ENCODE results near the gene PRKG1. TPM values are rescaled to one million over a fixed set of nuclear protein-coding genes. Genes with fewer than 3 reads are reported as not detected.

Gene PRKG1
- total and polyA plus RNA-seq, 2 of the 8 experiments (the other 6 are each of a cell fraction or from before 2014, with no cell fraction given): 4.2 to 15.2 TPM

DNA sequence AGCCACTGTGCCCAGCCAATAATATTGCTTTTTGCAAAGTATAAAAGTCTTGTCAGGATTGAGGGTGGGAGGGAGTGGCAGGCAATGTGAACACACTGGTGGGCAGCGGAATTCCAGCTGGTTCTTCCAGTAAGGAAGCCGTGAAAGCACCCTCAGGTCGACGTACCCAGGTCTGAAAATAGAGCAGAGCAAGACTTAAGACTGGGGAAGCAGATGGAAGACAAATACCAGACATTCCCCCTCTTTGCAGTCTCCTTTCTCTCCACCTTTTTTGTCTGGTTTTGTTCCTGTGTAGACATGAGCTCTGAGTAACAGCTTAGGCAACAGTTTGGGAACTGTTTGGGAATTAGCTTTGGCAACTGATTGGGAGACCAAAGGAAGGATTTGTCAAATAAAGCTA, 642.7 kb downstream of the PRKG1 start:
- 100% methylated on average over 4 of the region's 4 CpGs; no CpG with 5 or more reads in 1 of the 2 experiments for WGBS, 2 experiments (ENCODE audit: extremely low coverage in 1 of 2, insufficient coverage in 1 of 2, insufficient read length in 1 of 2, insufficient replicate concordance in 2 of 2, low coverage in 1 of 2, low lambda C conversion rate in 2 of 2, missing lambda C conversion rate in 1 of 2)
- Histone ChIP-seq H2BK5ac (ENCODE audit: low read depth, low read length) (no peak overlapping the region), H2BK12ac (ENCODE audit: low read depth, low read length) (no peak overlapping the region), H3K9me3 (ENCODE audit: insufficient read depth in 2 of 2, low read depth in 1 of 2, low read length in 1 of 2) (no peaks in the 10 kb centered on the region), H3K56ac (replicated peaks; ENCODE audit: insufficient read length, low read depth, low read length) (no peak overlapping the region), H4K5ac (ENCODE audit: insufficient read length, low read depth, low read length) (no peak overlapping the region), H3K9ac (replicated peaks in 1 of 4; ENCODE audit: extremely low read depth in 1 of 4, low read depth in 3 of 4, low read length in 3 of 4) (no peak overlapping the region), H3K79me2 (ENCODE audit: control insufficient read depth in 1 of 2, insufficient read depth in 2 of 2, low read length in 2 of 2) (no peaks in the 10 kb centered on the region), H3K14ac (ENCODE audit: insufficient read length) (no peak overlapping the region), H2BK15ac (ENCODE audit: low read length) (no peak overlapping the region), H4K20me1 (replicated peaks in 1 of 2; ENCODE audit: control insufficient read depth in 1 of 2, insufficient read depth in 2 of 2, low read length in 2 of 2) (no peaks in the 10 kb centered on the region), H3K79me1 (ENCODE audit: low read depth, low read length) (no peaks in the 10 kb centered on the region), H2BK20ac (ENCODE audit: low read length) (no peak overlapping the region), H3K4ac (replicated peaks; ENCODE audit: insufficient read length, low read depth, low read length) (no peak overlapping the region), H2AFZ (ENCODE audit: low read length) (no peak overlapping the region), H2AK5ac (ENCODE audit: low read depth, low read length) (no peak overlapping the region), H4K8ac (ENCODE audit: extremely low read depth, insufficient read depth, low read length) (no peak overlapping the region), H2BK120ac (replicated peaks; ENCODE audit: low read depth, low read length) (no peak overlapping the region), H4K91ac (replicated peaks; ENCODE audit: insufficient read length, low read length) (no peak overlapping the region), H3K23me2 (ENCODE audit: low read depth, low read length) (no peaks in the 10 kb centered on the region), H3K27me3 (replicated peaks in 1 of 4; ENCODE audit: control insufficient read depth in 3 of 4, extremely low read depth in 1 of 4, insufficient read depth in 3 of 4, low read length in 3 of 4) (no peaks in the 10 kb centered on the region), H3K4me2 (ENCODE audit: insufficient read depth in 1 of 2, low read depth in 2 of 2, low read length in 2 of 2) (no peak overlapping the region), H3K4me3 (ENCODE audit: extremely low read depth in 1 of 4, insufficient read depth in 2 of 4, low read depth in 3 of 4, low read length in 4 of 4) (no peak overlapping the region), H3K18ac (ENCODE audit: extremely low read depth, low read length) (no peak overlapping the region), H3K4me1 (replicated peaks in 1 of 4; ENCODE audit: control insufficient read depth in 3 of 4, insufficient read depth in 4 of 4, low read length in 3 of 4) (0 out of 7 replicates have a peak, but pooled peaks cover 0 to 2% (median 0%) of the 10 kb centered on the region in 4 experiments), H3K23ac (ENCODE audit: insufficient read length) (no peak overlapping the region), H3K27ac (ENCODE audit: low read depth, low read length) (no peak overlapping the region), H3K36me3 (ENCODE audit: control insufficient read depth in 2 of 4, insufficient read depth in 4 of 4, low read length in 3 of 4) (no peaks in the 10 kb centered on the region)
- ChIA-PET POLR2A (ENCODE audit: partially characterized antibody) (no interaction called here), CTCF (ENCODE audit: partially characterized antibody) (interaction anchor here (1.0 to 1.3 kb wide), 2 partner anchors 9 to 243 kb away, joined by 3 to 4 read pairs; no protein-coding TSS in a partner anchor)
- DNase-seq (ENCODE audit: low read depth in 1 of 2, low spot score in 2 of 2) (no peak), FAIRE-seq (no peak)
- TF ChIP-seq PHF8 (conservative IDR thresholded peaks at IDR 0.05; ENCODE audit: low read depth, low read length) (no peak), ZNF274 (IDR thresholded peaks at IDR 0.05; ENCODE audit: borderline replicate concordance, extremely low read depth, low read length) (no peak)

All from H1 (cell line).